Activated naive CD8-positive, alpha-beta T cell treated with anti-CD3 and anti-CD28 coated beads, Interleukin-2, amount 50 U/mL, for 16 hours (primary cell): ENCODE data around the gene NCAM1.

Experiments used
- DNase-seq: peaks from one replicate; pipeline ENCODE4 v3.0.0-alpha.2; 2020; ENCODE audit warnings: low read depth, low spot score

NCAM1 gene

GRCh38 chr11:113085446-113085845 lies 124.2 kb downstream of the NCAM1 start:
- no peak for DNase-seq

GRCh38 chr11:113087706-113088105 lies 126.5 kb downstream of the NCAM1 start:
- no peak for DNase-seq

DNA sequence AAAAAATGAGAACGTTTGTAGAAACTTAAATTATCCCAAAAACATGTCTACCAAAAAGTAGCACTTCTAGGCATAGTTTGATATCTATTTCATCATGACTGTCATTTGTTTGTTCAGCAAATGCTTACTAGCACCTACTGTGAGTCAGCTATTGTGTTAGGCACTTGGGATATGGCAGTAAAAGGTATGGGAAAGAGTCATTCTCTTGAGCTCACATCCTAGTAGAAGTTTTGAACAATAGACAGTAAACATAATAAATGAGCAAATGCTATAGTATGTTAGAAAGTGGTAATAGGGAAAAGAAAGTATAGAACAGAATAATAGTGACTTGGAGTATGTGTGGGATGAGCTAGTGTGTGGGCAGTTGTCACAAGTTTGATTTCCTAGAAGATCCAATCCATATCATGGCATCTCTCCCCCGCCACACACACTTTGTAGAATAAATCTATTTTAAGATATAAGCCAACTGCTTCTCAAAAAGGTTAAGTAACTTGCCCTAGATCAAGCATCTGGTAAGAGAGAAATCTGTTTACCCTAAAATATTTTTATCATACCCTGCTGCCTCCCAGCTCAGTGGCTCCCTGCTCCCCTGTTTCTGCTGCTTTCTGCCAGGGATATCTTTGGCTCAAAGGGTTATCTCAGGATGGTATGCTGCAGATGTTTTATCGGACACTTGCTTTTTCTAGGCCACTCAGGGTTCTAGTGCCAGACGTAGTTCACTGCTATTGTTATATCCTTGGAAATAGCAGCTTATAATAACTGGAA lies 129.7 kb downstream of the NCAM1 start:
- DNase-seq = no peak

DNA sequence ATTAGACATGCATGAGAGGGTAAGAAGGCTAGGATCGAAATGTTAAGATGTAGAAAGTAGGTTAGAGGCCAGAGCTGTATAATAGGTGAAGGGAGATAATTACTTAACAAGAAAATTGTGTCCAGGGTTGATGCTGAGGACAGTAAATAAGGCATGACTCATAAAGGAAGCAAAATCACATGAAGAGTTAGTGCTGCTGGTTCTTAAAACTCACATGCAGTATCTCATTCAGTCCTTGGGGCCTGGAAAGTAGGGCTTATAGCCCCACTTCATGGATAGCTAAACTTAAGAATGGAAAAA lies 130.2 kb downstream of the NCAM1 start:
- DNase-seq = no peak

- DNase-seq = no peak
Observed at GRCh38 chr11:113096648-113097047, 135.4 kb downstream of the NCAM1 start.

GRCh38 chr11:113103932-113104690 lies 142.9 kb downstream of the NCAM1 start:
- no peak for DNase-seq

DNA sequence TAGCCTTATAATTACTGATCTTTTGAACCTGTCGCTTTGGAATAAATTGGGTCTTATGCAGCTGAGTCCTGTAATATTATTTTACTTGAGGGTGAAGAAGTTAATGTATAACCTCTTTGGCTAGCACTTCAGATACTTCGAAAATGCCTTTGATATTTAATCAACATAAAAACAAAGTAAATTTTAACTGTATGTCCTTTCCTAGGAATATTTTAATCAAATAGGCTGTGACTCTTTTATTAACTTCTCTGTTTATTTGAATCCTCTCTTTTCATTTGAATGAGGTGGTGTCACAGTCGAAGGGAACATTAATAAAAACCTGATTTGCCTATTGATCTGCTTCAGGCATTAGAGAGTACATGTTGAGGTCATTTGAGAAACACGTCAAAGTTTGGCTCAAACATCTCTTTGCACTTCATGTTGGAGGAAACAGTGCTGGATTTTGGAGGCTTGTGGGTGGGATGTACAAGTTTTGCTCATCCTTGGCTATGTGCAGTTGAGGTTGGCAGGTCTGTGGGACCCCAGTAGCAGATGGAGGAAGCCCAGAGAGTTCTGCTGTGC lies 143.6 kb downstream of the NCAM1 start:
- DNase-seq = no peak

DNA sequence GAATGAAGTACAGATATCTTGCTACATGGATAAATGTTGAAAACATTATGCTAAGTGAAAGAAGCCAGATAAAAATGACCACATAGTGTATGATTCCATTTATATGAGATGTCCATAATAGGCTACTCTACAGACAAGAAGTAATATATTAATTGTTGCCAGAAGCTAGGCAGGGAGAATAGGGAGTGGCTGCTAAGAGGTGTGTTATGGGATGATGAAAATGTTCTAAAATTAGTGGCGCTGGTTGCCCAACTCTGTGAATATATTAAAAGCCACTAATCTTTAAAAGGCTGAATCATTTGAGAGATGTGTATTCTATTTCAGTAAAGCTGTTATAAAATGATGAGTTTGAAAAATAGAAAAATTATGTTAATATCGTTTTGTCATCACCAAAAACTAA lies 144.4 kb downstream of the NCAM1 start:
- no peak for DNase-seq

DNA sequence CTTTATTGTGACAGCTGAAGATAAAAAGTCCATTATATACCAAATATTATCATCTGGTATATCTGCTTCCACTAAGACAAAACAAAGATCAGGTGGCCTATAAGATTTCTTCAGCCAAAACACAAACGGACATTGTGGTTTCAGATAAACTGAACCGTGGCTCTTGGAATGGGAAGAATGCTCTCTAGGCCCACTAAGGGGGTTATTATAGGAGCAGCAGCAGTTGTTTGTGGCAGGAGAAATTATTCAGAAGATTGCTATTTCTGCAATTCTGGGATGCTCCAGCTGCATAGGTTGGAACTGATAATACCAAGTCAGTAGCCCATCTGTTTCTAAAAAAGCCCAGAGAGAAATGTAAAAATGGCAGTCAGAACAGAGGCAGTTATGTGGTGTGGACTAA lies 145.3 kb downstream of the NCAM1 start:
- no peak for DNase-seq

GRCh38 chr11:113110046-113110445 lies 148.8 kb downstream of the NCAM1 start:
- DNase-seq = no peak

GRCh38 chr11:113111156-113111555 lies 149.9 kb downstream of the NCAM1 start:
- no peak for DNase-seq

GRCh38 chr11:113112307-113112706 lies 151.1 kb downstream of the NCAM1 start:
- no peak for DNase-seq

DNA sequence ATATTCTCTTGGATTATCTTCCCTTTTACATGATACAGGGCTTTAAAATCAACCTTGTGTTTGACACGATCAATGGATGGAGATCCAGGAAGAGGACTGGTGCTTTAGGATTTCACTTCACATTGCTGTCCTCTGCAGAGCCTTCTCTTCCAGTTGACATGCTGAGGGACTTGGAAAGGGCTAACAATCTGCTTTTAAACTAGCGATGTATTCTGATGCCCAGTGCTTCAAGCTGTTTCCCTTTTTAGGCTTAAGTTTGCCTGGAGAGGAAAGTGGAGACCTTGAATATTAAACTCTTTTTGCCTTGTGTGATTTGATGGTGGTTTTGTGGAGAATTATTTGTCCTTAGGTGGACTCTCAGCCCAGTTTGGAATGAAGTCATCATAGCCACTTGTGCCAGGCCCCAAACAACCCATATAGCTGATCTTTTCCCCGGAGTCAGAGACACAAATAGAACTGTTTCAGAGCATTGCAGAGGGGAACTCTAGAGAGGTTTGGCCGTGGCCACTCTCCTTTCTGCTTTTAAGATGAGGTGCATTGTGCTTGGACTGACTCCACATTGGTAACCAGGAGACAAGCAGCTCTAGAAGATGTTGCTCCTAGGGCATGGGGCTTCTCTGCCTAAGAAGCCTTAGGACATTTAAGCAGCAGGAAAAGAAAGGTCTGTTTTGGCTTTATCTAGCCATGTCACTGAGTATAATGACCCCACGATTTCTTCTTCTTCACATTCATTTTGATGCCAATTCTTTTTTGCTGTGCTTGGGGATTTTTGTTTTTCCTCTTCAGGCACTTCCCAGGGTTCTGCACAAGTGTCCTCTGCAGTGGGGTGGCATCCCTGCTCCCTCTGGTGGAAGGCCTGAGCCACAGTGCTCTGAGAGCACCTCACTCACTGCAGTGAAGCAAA lies 152.8 kb downstream of the NCAM1 start:
- no peak for DNase-seq

DNA sequence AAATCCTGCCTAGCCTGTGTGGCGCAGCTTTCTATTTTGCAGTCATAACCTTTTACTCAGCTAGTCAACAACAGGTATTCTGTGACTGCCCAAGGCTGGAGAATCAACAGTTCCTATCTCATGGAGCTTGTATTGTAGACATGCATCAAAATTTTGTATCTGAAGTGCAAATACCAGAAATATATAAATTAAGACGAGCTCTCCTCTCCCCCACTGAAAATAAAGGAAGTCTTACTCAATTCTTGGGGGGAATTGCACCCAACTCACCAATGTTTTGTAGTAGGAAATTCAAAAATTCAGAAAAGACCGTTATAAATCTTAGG lies 153.4 kb downstream of the NCAM1 start:
- no peak for DNase-seq

GRCh38 chr11:113118104-113118503 lies 156.9 kb downstream of the NCAM1 start:
- DNase-seq = no peak

DNA sequence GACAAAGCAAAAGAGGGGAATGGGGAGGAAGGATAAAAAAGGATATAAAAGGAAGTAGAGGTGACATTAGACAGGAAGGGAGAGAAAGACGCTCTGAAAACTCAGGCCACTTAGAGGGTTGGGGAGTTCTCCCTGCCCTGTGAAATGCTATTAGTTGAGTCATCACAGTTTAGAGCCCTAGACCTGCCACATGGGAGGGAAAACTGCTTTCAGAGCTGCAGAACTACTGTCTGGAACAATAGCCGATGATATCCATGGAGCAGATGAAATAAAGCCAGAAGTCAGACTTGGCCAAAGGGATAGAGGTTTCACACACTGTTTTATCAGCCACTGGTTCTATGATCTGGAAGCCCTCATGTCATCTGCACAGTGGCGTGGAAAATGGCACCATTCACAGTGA lies 157.9 kb downstream of the NCAM1 start:
- no peak for DNase-seq

- DNase-seq = no peak
Observed at GRCh38 chr11:113119966-113120736, 158.9 kb downstream of the NCAM1 start.

DNA sequence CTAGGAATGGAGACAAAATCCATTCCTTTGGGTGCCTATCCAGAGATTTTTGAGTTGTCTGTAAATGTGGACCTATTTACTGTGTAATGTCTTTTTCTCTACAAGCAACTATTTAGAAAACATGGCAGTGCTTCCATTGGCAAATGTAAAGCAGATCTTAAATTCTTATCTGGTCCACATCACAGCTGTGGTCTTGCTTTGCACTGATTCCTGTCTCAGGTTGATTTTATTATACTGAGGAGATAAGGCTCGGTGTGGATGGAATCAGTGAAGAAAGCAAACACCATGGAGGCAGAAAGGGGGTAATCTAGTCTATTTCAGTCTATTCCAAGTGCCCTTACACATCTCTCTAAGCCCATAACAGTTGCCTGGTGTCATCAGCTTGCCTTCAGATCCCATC lies 160.5 kb downstream of the NCAM1 start:
- DNase-seq = no peak

- no peak for DNase-seq
Observed at GRCh38 chr11:113124006-113124405, 162.8 kb downstream of the NCAM1 start.

- DNase-seq = no peak
Observed at GRCh38 chr11:113124578-113124977, 163.4 kb downstream of the NCAM1 start.

DNA sequence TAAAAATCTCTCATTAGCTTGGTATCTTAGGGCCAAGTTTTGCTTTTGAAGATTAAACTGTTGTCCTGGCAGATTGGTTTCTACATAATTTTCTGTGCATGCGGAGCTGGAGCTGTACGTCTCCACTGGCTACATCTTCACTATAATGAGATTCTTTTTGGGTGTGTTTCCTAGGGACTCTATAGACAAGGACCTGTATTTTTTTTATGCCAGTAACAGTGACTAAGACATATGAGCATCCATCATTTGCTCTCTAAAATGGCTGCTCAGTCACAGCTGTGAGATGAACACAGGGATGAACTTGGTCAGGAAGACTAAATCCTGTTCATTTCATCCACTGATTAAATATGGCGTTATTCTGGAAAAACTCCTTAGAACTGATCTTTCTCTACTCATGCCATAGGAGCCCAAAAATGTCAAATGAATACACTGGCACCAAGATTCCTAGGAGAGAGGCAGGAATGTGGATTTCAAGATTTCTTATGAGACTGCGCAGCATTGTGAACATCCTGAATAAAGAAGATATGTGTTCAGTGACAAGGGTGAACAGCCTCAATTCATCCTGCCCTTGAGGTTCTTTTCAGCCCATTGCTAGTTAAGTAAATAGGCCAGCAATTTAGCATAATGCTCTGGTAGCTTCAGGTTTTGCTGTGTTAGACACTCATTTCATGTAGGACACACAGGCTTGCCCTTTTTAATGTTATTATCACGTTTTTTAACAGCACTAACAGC lies 168.2 kb downstream of the NCAM1 start:
- no peak for DNase-seq
